Neural progenitor cell (in vitro differentiated cells): Measurements from ENCODE around the gene MOB4.

Experiments used
- CTCF ChIP-seq: fragments of 200-600 bp; sonication (generic); IDR thresholded peaks from 2 replicates; pipeline ENCODE4 v1.5.1; 2017; ENCODE audit warnings: antibody characterized with exemption, mild to moderate bottlenecking
- EZH2phosphoT487 ChIP-seq: fragments of 200-600 bp; sonication (generic); IDR thresholded peaks from 2 replicates; pipeline ENCODE4 v1.6.1; 2017; ENCODE audit warnings: antibody characterized with exemption

GRCh38 chr2:197597166-197597565 is 81.3 kb downstream of the MOB4 start:
- no peak for TF ChIP-seq CTCF
- no peak for TF ChIP-seq EZH2phosphoT487
